ENCODE results near the gene PIN4. TPM values are rescaled to one million over a fixed set of nuclear protein-coding genes. Genes with fewer than 3 reads are reported as not detected.
"Not testable (repeated sequence)": the region's sequence is repeated elsewhere in the genome, so short reads cannot be mapped to it uniquely, and the experiment has no call there.

PIN4 gene
- total RNA-seq, 5 donors from 2014 or later (not counting 1 experiment from before 2014, with no cell fraction given): 4.1 to 9.8 (median 7.1) TPM

GRCh38 chrX:72207366-72207765 is 25.8 kb downstream of the PIN4 start:
- POLR2A ChIA-PET: no interaction called here
- no peak for ATAC-seq (replicated peaks in 1 of 4)
- Mint-ChIP-seq H3K36me3 (peaks cover 34% of the 10 kb centered on the region), H3K4me3 (no peak overlapping the region), H3K4me1 (no peaks in the 10 kb centered on the region), H3K27ac (no peak overlapping the region), H3K27me3 (no peaks in the 10 kb centered on the region), H3K9me3 (no peaks in the 10 kb centered on the region)
- Histone ChIP-seq H3K27me3 (replicated peaks in 1 of 2; ENCODE audit: control insufficient read depth in 2 of 2, extremely low read depth in 1 of 2, insufficient read depth in 2 of 2, low read length in 1 of 2) (no peaks in the 10 kb centered on the region), H3K9me3 (no peaks in the 10 kb centered on the region), H3K4me3 (ENCODE audit: control insufficient read depth in 1 of 2, extremely low read depth in 1 of 2, low read length in 1 of 2) (no peak overlapping the region), H3K4me1 (ENCODE audit: control insufficient read depth in 1 of 2, extremely low read depth in 1 of 2, insufficient read depth in 2 of 2, low read length in 2 of 2) (no peaks in the 10 kb centered on the region), H3K27ac (ENCODE audit: low read length) (no peak overlapping the region), H3K36me3 (ENCODE audit: control insufficient read depth in 2 of 2, extremely low read depth in 1 of 2, insufficient read depth in 1 of 2, low read length in 1 of 2) (peaks cover 0 to 6% of the 10 kb centered on the region in 2 donors)
- CTCF ChIA-PET: no interaction called here
- no peak for DNase-seq
- WGBS (ENCODE audit: insufficient coverage): no CpG with 5 or more reads among the region's 4 CpGs

GRCh38 chrX:72208126-72208800 is 26.7 kb downstream of the PIN4 start:
- H3K4me3 Mint-ChIP-seq: no peak overlapping the region
- CTCF ChIA-PET: no interaction called here

GRCh38 chrX:72216973-72217372 is 35.4 kb downstream of the PIN4 start:
- H3K36me3 Mint-ChIP-seq: peaks cover 7% of the 10 kb centered on the region
- ATAC-seq (replicated peaks in 1 of 4) (no peak), DNase-seq (no peak)
- Histone ChIP-seq H3K4me3 (ENCODE audit: control insufficient read depth in 1 of 2, extremely low read depth in 1 of 2, low read length in 1 of 2) (no peak overlapping the region), H3K27me3 (replicated peaks in 1 of 2; ENCODE audit: control insufficient read depth in 2 of 2, extremely low read depth in 1 of 2, insufficient read depth in 2 of 2, low read length in 1 of 2) (no peaks in the 10 kb centered on the region), H3K9me3 (no peaks in the 10 kb centered on the region), H3K4me1 (ENCODE audit: control insufficient read depth in 1 of 2, extremely low read depth in 1 of 2, insufficient read depth in 2 of 2, low read length in 2 of 2) (no peaks in the 10 kb centered on the region), H3K27ac (ENCODE audit: low read length) (no peak overlapping the region), H3K36me3 (ENCODE audit: control insufficient read depth in 2 of 2, extremely low read depth in 1 of 2, insufficient read depth in 1 of 2, low read length in 1 of 2) (no peaks in the 10 kb centered on the region)
- H3K27ac Mint-ChIP-seq: no peak overlapping the region
- WGBS (ENCODE audit: insufficient coverage): no CpG with 5 or more reads among the region's 1 CpG
- ChIA-PET CTCF (no interaction called here), POLR2A (no interaction called here)
- H3K9me3 Mint-ChIP-seq: no peaks in the 10 kb centered on the region
- no peaks in the 10 kb centered on the region for H3K4me1 Mint-ChIP-seq
- no peaks in the 10 kb centered on the region for H3K27me3 Mint-ChIP-seq
- no peak overlapping the region for H3K4me3 Mint-ChIP-seq

More at GRCh38 chrX:72208126-72208800, 26.7 kb downstream of the PIN4 start:
- ATAC-seq (replicated peaks in 1 of 4): no peak
- Mint-ChIP-seq H3K4me1 (no peaks in the 10 kb centered on the region), H3K27me3 (no peaks in the 10 kb centered on the region), H3K36me3 (peaks cover 34% of the 10 kb centered on the region), H3K27ac (no peak overlapping the region), H3K9me3 (no peaks in the 10 kb centered on the region)
- Histone ChIP-seq H3K9me3 (no peaks in the 10 kb centered on the region), H3K27ac (ENCODE audit: low read length) (no peak overlapping the region), H3K36me3 (ENCODE audit: control insufficient read depth in 2 of 2, extremely low read depth in 1 of 2, insufficient read depth in 1 of 2, low read length in 1 of 2) (peaks cover 0 to 3% of the 10 kb centered on the region in 2 donors), H3K27me3 (replicated peaks in 1 of 2; ENCODE audit: control insufficient read depth in 2 of 2, extremely low read depth in 1 of 2, insufficient read depth in 2 of 2, low read length in 1 of 2) (no peaks in the 10 kb centered on the region), H3K4me3 (ENCODE audit: control insufficient read depth in 1 of 2, extremely low read depth in 1 of 2, low read length in 1 of 2) (no peak overlapping the region), H3K4me1 (ENCODE audit: control insufficient read depth in 1 of 2, extremely low read depth in 1 of 2, insufficient read depth in 2 of 2, low read length in 2 of 2) (no peaks in the 10 kb centered on the region)
- DNase-seq: no peak
- no CpG with 5 or more reads among the region's 4 CpGs for WGBS (ENCODE audit: insufficient coverage)
- POLR2A ChIA-PET: no interaction called here

GRCh38 chrX:72220375-72220774 is 38.8 kb downstream of the PIN4 start:
- no CpG with 5 or more reads among the region's 3 CpGs for WGBS (ENCODE audit: insufficient coverage)
- ATAC-seq (replicated peaks in 1 of 4); H3K27ac ChIP-seq (ENCODE audit: low read length); H3K27me3 Mint-ChIP-seq; H3K4me3 ChIP-seq (ENCODE audit: control insufficient read depth in 1 of 2, extremely low read depth in 1 of 2, low read length in 1 of 2); H3K4me1 Mint-ChIP-seq; H3K4me1 ChIP-seq (ENCODE audit: control insufficient read depth in 1 of 2, extremely low read depth in 1 of 2, insufficient read depth in 2 of 2, low read length in 2 of 2); H3K27me3 ChIP-seq (replicated peaks in 1 of 2; ENCODE audit: control insufficient read depth in 2 of 2, extremely low read depth in 1 of 2, insufficient read depth in 2 of 2, low read length in 1 of 2); H3K9me3 ChIP-seq; POLR2A ChIA-PET; H3K36me3 Mint-ChIP-seq; DNase-seq; H3K27ac Mint-ChIP-seq; H3K9me3 Mint-ChIP-seq; H3K4me3 Mint-ChIP-seq; H3K36me3 ChIP-seq (ENCODE audit: control insufficient read depth in 2 of 2, extremely low read depth in 1 of 2, insufficient read depth in 1 of 2, low read length in 1 of 2); CTCF ChIA-PET: not testable (repeated sequence)

GRCh38 chrX:72230290-72230689 is 48.7 kb downstream of the PIN4 start:
- H3K36me3 ChIP-seq (ENCODE audit: control insufficient read depth in 2 of 2, extremely low read depth in 1 of 2, insufficient read depth in 1 of 2, low read length in 1 of 2): no peaks in the 10 kb centered on the region
- ATAC-seq (replicated peaks in 1 of 4): no peak
- no peaks in the 10 kb centered on the region for H3K4me1 ChIP-seq (ENCODE audit: control insufficient read depth in 1 of 2, extremely low read depth in 1 of 2, insufficient read depth in 2 of 2, low read length in 2 of 2)
- WGBS (ENCODE audit: insufficient coverage): no CpG with 5 or more reads among the region's 3 CpGs
- H3K27me3 Mint-ChIP-seq: peaks cover 0 to 3% of the 10 kb centered on the region in 2 donors
- DNase-seq: no peak
- POLR2A ChIA-PET: no interaction called here
- H3K4me1 Mint-ChIP-seq: no peaks in the 10 kb centered on the region
- H3K4me3 ChIP-seq (ENCODE audit: control insufficient read depth in 1 of 2, extremely low read depth in 1 of 2, low read length in 1 of 2): no peak overlapping the region
- no peaks in the 10 kb centered on the region for H3K9me3 ChIP-seq
- H3K36me3 Mint-ChIP-seq: no peaks in the 10 kb centered on the region
- no peak overlapping the region for H3K27ac ChIP-seq (ENCODE audit: low read length)
- H3K27me3 ChIP-seq (replicated peaks in 1 of 2; ENCODE audit: control insufficient read depth in 2 of 2, extremely low read depth in 1 of 2, insufficient read depth in 2 of 2, low read length in 1 of 2): no peaks in the 10 kb centered on the region
- CTCF ChIA-PET: interaction anchor here (0.5 to 0.6 kb wide), 2 partner anchors 168 to 1486 kb away, joined by 3 to 4 read pairs; no protein-coding TSS in a partner anchor
- H3K9me3 Mint-ChIP-seq: no peaks in the 10 kb centered on the region
- H3K27ac Mint-ChIP-seq: no peak overlapping the region
- no peak overlapping the region for H3K4me3 Mint-ChIP-seq

GRCh38 chrX:72236841-72237240 is 55.3 kb downstream of the PIN4 start:
- CTCF ChIA-PET: no interaction called here
- H3K4me3 ChIP-seq (ENCODE audit: control insufficient read depth in 1 of 2, extremely low read depth in 1 of 2, low read length in 1 of 2): no peak overlapping the region
- H3K9me3 ChIP-seq: no peaks in the 10 kb centered on the region
- no CpG with 5 or more reads among the region's 4 CpGs for WGBS (ENCODE audit: insufficient coverage)
- H3K9me3 Mint-ChIP-seq: no peaks in the 10 kb centered on the region
- H3K4me1 ChIP-seq (ENCODE audit: control insufficient read depth in 1 of 2, extremely low read depth in 1 of 2, insufficient read depth in 2 of 2, low read length in 2 of 2): peaks cover 0 to 6% of the 10 kb centered on the region in 2 experiments
- ATAC-seq (replicated peaks in 1 of 4): no peak
- no peaks in the 10 kb centered on the region for H3K36me3 ChIP-seq (ENCODE audit: control insufficient read depth in 2 of 2, extremely low read depth in 1 of 2, insufficient read depth in 1 of 2, low read length in 1 of 2)
- peaks cover 0 to 6% (median 6%) of the 10 kb centered on the region in 3 donors for H3K4me1 Mint-ChIP-seq
- no peak for DNase-seq
- no peak overlapping the region for H3K4me3 Mint-ChIP-seq
- H3K36me3 Mint-ChIP-seq: no peaks in the 10 kb centered on the region
- POLR2A ChIA-PET: no interaction called here
- H3K27ac Mint-ChIP-seq: no peak overlapping the region
- no peak overlapping the region for H3K27ac ChIP-seq (ENCODE audit: low read length)
- H3K27me3 Mint-ChIP-seq: no peaks in the 10 kb centered on the region
- no peaks in the 10 kb centered on the region for H3K27me3 ChIP-seq (replicated peaks in 1 of 2; ENCODE audit: control insufficient read depth in 2 of 2, extremely low read depth in 1 of 2, insufficient read depth in 2 of 2, low read length in 1 of 2)
